ENCODE results near the gene PMS2. TPM values are rescaled to one million over a fixed set of nuclear protein-coding genes. Genes with fewer than 3 reads are reported as not detected.
"Not testable (repeated sequence)": the region's sequence is repeated elsewhere in the genome, so short reads cannot be mapped to it uniquely, and the experiment has no call there.

The PMS2 gene
- total RNA-seq, 6 experiments from 2014 or later = 3.9 to 6.8 (median 5.8) TPM

DNA sequence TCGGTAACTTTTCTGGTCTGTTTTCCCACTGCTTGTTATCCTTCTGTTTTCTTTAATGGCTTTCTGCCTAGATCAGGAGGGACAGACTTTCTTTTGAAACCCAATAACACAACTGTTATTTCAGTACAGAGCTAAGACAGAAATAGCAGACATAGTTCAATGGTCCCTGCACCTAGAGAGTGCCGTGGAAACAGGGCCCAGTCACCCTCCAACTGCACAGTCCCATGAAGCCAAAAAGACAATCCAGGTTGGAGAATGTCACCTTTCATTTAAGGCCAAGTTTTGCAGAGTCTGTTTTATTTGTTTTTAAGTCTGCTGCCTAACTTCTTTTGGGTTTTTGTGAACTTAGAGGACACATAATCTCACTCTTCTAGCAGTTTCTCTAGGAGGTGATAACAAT, 2.7 kb upstream of the PMS2 start:
- intact Hi-C loops (cut with DNase I) = no loop called here
- Histone ChIP-seq H3K9me3 (no peaks in the 10 kb centered on the region), H3K27ac (peak overlapping the region in 2 of 3 donors; percentile 75 to 95), H3K36me3 (peaks cover 0 to 5% (median under 1%) of the 10 kb centered on the region in 4 donors), H3K4me1 (peaks cover 0 to 52% (median 12%) of the 10 kb centered on the region in 4 donors), H3K4me3 (no peak overlapping the region), H3K27me3 (no peaks in the 10 kb centered on the region)
- TF ChIP-seq, protein P1, sequence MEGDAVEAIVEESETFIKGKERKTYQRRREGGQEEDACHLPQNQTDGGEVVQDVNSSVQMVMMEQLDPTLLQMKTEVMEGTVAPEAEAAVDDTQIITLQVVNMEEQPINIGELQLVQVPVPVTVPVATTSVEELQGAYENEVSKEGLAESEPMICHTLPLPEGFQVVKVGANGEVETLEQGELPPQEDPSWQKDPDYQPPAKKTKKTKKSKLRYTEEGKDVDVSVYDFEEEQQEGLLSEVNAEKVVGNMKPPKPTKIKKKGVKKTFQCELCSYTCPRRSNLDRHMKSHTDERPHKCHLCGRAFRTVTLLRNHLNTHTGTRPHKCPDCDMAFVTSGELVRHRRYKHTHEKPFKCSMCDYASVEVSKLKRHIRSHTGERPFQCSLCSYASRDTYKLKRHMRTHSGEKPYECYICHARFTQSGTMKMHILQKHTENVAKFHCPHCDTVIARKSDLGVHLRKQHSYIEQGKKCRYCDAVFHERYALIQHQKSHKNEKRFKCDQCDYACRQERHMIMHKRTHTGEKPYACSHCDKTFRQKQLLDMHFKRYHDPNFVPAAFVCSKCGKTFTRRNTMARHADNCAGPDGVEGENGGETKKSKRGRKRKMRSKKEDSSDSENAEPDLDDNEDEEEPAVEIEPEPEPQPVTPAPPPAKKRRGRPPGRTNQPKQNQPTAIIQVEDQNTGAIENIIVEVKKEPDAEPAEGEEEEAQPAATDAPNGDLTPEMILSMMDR (IDR thresholded peaks at IDR 0.05) = no peak
- TF ChIP-seq POLR2A (IDR thresholded peaks at IDR 0.05) = no peak
- peak in 1 of 3 donors; percentile 22 for DNase-seq
- 19% methylated on average over 2 of the region's 2 CpGs for WGBS (ENCODE audit: insufficient coverage, low coverage, low lambda C conversion rate, missing lambda C conversion rate)
- no peak for ATAC-seq

DNA sequence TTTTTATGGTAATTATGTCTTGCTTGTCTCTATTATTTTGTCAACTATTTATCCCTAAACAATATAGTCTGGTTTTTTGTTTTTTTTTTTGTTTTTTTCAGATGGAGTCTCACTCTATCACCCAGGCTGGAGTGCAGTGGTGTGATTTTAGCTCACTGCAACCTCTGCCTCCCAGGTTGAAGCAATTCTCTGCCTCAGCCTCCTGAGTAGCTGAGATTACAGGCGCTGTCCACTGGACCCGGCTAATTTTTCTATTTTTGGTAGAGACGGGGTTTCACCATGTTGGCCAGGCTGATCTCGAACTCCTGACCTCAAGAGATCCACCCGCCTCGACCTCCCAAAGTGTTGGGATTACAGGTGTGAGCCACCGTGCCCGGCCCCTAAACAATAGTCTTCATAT, 1.5 kb upstream of the PMS2 start:
- H3K27me3 ChIP-seq; ATAC-seq; H3K36me3 ChIP-seq; H3K4me3 ChIP-seq; H3K9me3 ChIP-seq; intact Hi-C loops (cut with DNase I): not testable (repeated sequence)
- Histone ChIP-seq H3K4me1 (peaks cover 0 to 46% (median 7%) of the 10 kb centered on the region in 4 donors), H3K27ac (peak overlapping the region in 1 of 3 donors; percentile 95)
- DNase-seq = peak in 1 of 3 donors; percentile 33
- 80% methylated on average over 7 of the region's 8 CpGs for WGBS (ENCODE audit: insufficient coverage, low coverage, low lambda C conversion rate, missing lambda C conversion rate)

DNA sequence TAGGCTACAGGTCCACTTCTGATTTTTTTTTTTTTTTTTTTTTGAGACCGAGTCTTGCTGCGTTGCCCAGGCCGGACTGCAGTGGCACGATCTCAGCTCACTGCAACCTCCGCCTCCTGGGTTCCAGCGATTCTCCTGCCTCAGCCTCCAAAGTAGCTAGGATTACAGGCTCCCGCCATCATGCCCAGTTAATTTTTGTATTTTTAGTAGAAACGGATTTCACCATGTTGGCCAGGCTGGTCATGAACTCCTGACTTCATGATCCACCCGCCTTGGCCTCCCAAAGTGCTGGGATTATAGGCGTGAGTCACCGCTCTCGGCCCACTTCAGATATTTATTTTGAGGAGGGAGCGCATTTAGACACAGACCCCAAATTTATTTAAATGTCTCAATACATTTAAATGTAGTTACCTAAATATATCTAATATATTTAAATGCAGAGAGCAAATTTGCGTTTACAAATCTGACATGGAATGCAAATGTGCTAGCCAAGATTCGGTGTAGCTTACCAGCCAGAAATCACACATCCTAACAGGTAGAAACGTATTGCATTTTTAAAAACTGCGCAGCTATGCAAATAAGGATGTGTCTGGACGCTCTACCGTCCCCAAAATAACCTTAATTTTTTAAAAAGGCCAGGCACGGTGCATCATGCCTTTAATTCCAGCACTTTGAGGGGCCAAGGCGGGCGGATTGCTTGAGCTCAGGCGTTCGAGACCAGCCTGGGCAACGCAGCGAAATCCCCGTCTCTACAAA, 836 bp downstream of the PMS2 start:
- ATAC-seq; H3K27me3 ChIP-seq; H3K36me3 ChIP-seq; H3K9me3 ChIP-seq; intact Hi-C loops (cut with DNase I): not testable (repeated sequence)
- H3K4me1 ChIP-seq = peaks cover 0 to 41% (median 4%) of the 10 kb centered on the region in 4 donors
- peak overlapping the region; percentile 67 to 78 (median 76) for H3K4me3 ChIP-seq
- DNase-seq = peak in 1 of 3 donors; percentile 17
- peak overlapping the region in 2 of 3 donors; percentile 89 to 95 for H3K27ac ChIP-seq
- WGBS (ENCODE audit: insufficient coverage, low coverage, low lambda C conversion rate, missing lambda C conversion rate) = 47% methylated on average over 27 of the region's 27 CpGs

DNA sequence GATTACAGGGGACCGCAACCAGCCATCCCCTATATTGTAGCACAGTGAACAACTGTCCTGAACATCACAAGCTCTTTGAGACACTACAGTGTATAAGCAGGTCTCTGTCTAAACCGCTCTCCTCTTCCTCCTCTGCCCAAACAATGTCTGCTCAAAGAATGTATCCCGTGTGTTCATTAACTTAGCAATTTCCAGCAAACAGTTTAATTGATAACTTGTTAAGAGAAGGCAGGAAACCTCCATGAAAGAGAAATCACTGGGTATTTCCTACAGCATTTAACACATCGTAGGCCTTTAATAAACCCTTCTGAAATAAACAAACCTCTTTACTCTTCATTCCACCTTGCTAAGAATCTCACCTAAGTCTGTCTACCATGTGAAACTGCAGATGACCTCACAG, 1.5 kb downstream of the PMS2 start:
- no peak for TF ChIP-seq POLR2A (IDR thresholded peaks at IDR 0.05)
- TF ChIP-seq, protein P1 (IDR thresholded peaks at IDR 0.05) = no peak
- H3K4me1 ChIP-seq = peaks cover 0 to 35% (median 4%) of the 10 kb centered on the region in 4 donors
- intact Hi-C loops (cut with DNase I) = no loop called here
- WGBS (ENCODE audit: insufficient coverage, low coverage, low lambda C conversion rate, missing lambda C conversion rate) = 41% methylated on average over 3 of the region's 4 CpGs
- ATAC-seq = no peak
- DNase-seq = no peak
- no peaks in the 10 kb centered on the region for H3K9me3 ChIP-seq
- no peak overlapping the region for H3K4me3 ChIP-seq
- peaks cover 0 to 15% (median 0%) of the 10 kb centered on the region in 4 donors for H3K36me3 ChIP-seq
- no peaks in the 10 kb centered on the region for H3K27me3 ChIP-seq
- no peak overlapping the region for H3K27ac ChIP-seq

DNA sequence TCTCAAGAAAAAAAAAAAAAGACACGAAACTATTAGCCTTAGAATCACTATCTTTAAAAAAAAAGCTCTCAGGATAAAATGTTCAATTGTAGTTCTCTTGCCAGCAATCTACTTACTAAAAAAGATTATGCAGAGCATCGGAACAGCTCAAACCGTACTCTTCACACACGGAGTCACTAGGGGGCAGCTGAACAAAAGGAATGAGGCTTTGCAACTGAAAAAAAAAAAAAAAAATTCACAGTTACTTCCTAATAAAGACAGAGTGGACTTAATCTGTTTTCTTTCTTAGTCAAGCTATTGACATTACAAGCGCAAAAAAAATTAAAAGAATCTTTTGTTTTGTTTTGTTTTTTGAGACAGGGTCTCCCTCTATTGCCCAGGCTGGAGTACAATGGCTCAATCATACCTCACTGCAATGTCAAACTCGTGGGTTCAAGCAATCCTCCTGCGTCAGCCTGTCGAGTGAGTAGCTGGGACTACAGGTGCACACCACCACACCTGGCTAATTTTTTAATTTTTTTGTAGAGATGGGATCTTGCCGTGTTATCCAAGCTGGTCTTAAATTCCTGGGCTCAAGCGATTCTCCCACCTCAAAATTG, 11.5 kb downstream of the PMS2 start:
- Histone ChIP-seq H3K27me3 (no peaks in the 10 kb centered on the region), H3K4me3 (no peak overlapping the region), H3K27ac (no peak overlapping the region), H3K9me3 (no peaks in the 10 kb centered on the region), H3K36me3 (peaks cover 0 to 59% (median 2%) of the 10 kb centered on the region in 4 donors), H3K4me1 (no peaks in the 10 kb centered on the region)
- TF ChIP-seq, protein P1 (IDR thresholded peaks at IDR 0.05) = peak; percentile 46 to 66 (median 62)
- TF ChIP-seq POLR2A (IDR thresholded peaks at IDR 0.05) = no peak
- DNase-seq (peak in 2 of 3 donors; percentile 27 to 39), ATAC-seq (peak; percentile 80 to 95 (median 84))
- WGBS (ENCODE audit: insufficient coverage, low coverage, low lambda C conversion rate, missing lambda C conversion rate) = 52% methylated on average over 10 of the region's 10 CpGs
- intact Hi-C loops (cut with DNase I) = no loop called here

DNA sequence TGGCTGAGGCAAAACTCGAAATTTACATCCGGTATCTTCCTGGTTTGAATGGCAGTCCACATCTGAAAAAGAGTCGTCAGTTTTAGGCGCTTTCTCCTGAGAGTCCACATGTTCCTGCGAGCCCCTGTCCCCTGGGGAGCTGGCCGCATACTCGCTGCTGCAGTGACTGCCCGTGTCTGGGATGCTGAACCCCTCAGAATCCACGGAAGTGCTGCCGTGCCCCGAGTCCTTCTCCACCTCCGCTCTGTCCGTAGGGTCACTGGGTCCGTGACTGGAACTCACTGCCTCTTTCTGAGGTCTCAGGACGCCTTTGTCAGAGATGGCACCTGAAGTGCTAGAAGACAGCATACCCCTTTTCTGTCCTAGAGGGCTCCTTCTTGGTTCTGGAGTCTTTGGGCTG, 21.8 kb downstream of the PMS2 start:
- H3K4me1 ChIP-seq; H3K27me3 ChIP-seq; H3K9me3 ChIP-seq; H3K27ac ChIP-seq; intact Hi-C loops (cut with DNase I); ATAC-seq; H3K4me3 ChIP-seq; H3K36me3 ChIP-seq; DNase-seq: not testable (repeated sequence)
- 90% methylated on average over 10 of the region's 15 CpGs for WGBS (ENCODE audit: insufficient coverage, low coverage, low lambda C conversion rate, missing lambda C conversion rate)

DNA sequence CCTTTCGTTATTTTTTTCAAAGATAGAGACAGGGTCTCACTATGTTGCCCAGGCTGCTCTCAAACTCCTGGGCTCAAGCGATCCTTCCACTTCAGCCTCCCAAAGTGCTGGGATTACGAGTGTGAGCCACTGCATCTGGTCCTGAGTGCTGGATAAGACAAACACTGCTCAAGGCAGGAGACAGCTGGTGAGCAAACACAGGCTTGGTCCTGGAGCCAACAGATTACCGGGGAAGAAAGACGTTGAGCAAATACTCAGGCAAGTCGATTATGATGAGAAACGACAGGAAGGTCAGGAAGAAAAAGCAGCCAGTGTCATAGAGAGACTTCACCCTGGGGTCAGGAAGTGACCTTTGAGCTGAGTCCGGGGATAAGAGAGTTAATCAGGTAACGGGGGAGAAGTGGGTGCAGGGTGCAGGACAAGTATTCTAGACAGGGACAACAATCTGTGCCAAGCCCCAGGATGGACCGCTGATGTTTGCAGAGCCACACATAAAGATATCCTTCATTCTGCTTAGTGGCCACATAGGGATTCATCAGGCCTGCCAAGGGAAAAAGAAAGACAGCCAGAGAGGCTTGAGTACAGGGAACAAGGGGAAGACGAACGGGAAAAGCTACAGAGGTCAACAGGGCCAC, 29.1 kb downstream of the PMS2 start:
- ATAC-seq = peak; percentile 54 to 66 (median 58)

DNA sequence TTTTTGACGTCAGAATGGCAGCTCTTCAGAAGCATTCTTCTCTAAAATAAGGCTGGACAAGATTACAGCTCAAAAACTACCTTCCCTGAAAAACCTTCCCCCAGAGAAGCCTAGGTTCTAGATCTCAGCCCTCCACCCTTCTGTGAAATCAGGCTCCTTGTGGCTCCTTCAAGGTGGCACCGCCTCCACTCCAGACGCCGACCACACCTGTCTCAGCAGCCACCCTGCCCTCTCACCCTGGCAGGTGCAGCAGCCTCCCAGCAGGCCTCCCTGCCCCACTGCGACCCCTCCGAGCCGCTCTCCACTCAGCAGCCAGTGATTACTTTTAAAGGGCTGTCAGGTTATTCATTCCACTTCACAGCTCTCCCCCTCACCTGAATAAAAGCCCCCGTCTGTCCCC, 35.3 kb downstream of the PMS2 start:
- ATAC-seq; H3K9me3 ChIP-seq; intact Hi-C loops (cut with DNase I); H3K4me1 ChIP-seq; H3K36me3 ChIP-seq; H3K4me3 ChIP-seq; H3K27me3 ChIP-seq; H3K27ac ChIP-seq; DNase-seq: not testable (repeated sequence)
- no CpG with 5 or more reads among the region's 8 CpGs for WGBS (ENCODE audit: insufficient coverage, low coverage, low lambda C conversion rate, missing lambda C conversion rate)

More for the DNA sequence above, 29.1 kb downstream of the PMS2 start:
- WGBS (ENCODE audit: insufficient coverage, low coverage, low lambda C conversion rate, missing lambda C conversion rate) = 57% methylated on average over 1 of the region's 12 CpGs
- DNase-seq; H3K9me3 ChIP-seq; H3K27ac ChIP-seq; H3K36me3 ChIP-seq; H3K27me3 ChIP-seq; intact Hi-C loops (cut with DNase I); H3K4me3 ChIP-seq; H3K4me1 ChIP-seq: not testable (repeated sequence)
